NCI-H1092 (cell line): ENCODE data around the gene TMC5.
A peak's percentile ranks its signal among the peaks of the same experiment; 100 is the strongest.
"Not testable (repeated sequence)": the region's sequence is repeated elsewhere in the genome, so short reads cannot be mapped to it uniquely, and the experiment has no call there.

Experiments
- DNase-seq: peaks from one replicate; lab custom pipeline; 2025; lab: John Stamatoyannopoulos, UW

The TMC5 gene

DNA sequence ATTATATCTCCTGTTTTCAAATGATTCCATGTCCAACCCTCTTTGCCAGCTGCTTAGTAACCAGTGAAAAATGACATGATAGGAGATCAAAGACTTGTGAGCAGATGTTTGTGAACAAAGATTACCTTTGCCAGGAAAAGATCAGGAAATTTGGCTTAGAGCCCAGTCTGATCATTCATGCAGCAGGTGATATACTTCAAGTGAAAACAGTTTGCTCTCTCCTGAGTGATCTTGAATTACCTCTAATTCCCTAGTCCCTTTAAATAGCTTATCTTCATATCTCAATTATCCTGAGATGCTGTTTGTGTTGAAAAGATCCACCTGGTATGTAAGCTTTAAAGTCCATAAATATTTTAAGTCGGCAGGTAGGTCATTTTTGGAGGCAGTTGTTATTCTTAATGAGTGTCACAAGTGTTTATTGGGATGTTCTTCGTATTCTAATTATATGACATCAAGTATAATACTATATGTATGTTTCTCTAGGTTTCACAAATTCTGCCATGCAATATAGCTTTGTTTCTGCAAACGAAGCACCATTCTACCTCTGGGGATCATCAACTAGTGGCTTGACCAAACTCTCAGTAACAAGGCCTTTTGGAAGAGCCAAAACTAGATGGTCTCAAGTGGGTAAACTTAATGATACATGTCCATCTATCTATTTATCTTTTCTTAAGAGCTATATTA lies 124.6 kb downstream of the TMC5 start:
- peak; percentile 80 for DNase-seq

GRCh38 chr16:19543278-19543996 lies 125.8 kb downstream of the TMC5 start:
- DNase-seq = not testable (repeated sequence)

GRCh38 chr16:19548144-19548543 lies 130.5 kb downstream of the TMC5 start:
- no peak for DNase-seq
